Ovary (tissue), 3 donors: ENCODE measurements around the gene KIZ.

Experiments used
- EP300 ChIP-seq: sonication (generic); formaldehyde crosslinking; IDR thresholded peaks from one replicate; pipeline ENCODE4 v1.6.1; 2017; ENCODE audit warnings: antibody characterized with exemption
- POLR2A ChIP-seq: fragments of 450-650 bp; IDR thresholded peaks from one replicate; pipeline ENCODE4 v1.6.1; 2017; ENCODE audit warnings: antibody characterized with exemption, mild to moderate bottlenecking, moderate library complexity
- TF ChIP-seq, protein P1 (sequence below), 3 donors: fragments of 450-650 bp in 2 of 3; fragments of 200-600 bp in 1 of 3; IDR thresholded peaks; one replicate each; pipeline versions ENCODE4 v1.5.1 to v1.8.0; 2016 to 2022; ENCODE audit warnings: antibody characterized with exemption in 3 of 3, mild to moderate bottlenecking in 1 of 3
- donor health status: DM: no; HTN: no; CAD: no.

DNA sequence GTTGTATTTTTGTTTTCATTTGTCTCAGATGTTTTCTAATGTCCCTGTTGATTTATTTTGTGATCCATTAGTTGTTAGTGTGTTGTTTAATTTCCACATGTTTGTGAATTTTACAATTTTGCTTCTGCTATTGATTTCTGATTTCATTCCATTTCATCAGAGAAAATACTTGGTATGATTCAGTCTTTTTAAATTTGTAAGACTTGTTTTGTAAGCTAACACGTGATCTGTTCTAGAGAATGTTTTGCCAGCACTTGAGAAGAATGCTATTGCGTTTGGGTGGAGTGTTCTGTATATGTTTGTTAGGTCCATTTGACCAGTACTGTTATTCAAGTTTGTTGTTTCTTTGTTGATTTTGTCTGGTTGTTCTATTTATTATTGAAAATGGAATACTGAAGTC, 53.9 kb downstream of the KIZ start:
- no peak for TF ChIP-seq POLR2A
- TF ChIP-seq, protein P1, sequence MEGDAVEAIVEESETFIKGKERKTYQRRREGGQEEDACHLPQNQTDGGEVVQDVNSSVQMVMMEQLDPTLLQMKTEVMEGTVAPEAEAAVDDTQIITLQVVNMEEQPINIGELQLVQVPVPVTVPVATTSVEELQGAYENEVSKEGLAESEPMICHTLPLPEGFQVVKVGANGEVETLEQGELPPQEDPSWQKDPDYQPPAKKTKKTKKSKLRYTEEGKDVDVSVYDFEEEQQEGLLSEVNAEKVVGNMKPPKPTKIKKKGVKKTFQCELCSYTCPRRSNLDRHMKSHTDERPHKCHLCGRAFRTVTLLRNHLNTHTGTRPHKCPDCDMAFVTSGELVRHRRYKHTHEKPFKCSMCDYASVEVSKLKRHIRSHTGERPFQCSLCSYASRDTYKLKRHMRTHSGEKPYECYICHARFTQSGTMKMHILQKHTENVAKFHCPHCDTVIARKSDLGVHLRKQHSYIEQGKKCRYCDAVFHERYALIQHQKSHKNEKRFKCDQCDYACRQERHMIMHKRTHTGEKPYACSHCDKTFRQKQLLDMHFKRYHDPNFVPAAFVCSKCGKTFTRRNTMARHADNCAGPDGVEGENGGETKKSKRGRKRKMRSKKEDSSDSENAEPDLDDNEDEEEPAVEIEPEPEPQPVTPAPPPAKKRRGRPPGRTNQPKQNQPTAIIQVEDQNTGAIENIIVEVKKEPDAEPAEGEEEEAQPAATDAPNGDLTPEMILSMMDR (IDR thresholded peaks at IDR 0.05) = no peak
- no peak for TF ChIP-seq EP300
